Activated CD4-positive, alpha-beta T cell treated with anti-CD3 and anti-CD28 coated beads, Interleukin-2, amount 50 U/mL, for 48 hours (primary cell): ENCODE measurements around the gene CASKIN2.

ENCODE experiments used
- DNase-seq, 2 experiments: peaks; one replicate each; pipeline ENCODE4 v3.0.0-alpha.2; 2020

CASKIN2 gene

DNA sequence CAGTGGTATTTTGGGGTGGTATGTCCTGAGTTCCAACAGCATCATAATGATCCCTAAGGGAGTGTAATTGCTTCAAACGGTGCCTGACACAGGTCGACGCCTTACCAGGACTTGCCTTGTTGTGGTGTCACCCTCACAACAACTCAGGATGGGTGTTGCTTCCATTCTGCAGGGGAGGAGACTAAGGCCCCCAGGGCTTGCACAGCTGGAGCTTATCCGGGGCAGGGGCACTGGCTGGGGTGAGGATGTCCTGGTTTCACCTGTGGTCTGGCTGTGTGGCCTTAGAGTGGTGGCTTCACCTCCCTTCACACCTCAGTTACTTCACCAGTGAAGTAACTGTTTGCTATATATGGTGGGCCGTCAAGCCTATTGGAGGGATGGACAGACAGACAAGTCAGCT is 33.5 kb upstream of the CASKIN2 start:
- DNase-seq = no peak

DNA sequence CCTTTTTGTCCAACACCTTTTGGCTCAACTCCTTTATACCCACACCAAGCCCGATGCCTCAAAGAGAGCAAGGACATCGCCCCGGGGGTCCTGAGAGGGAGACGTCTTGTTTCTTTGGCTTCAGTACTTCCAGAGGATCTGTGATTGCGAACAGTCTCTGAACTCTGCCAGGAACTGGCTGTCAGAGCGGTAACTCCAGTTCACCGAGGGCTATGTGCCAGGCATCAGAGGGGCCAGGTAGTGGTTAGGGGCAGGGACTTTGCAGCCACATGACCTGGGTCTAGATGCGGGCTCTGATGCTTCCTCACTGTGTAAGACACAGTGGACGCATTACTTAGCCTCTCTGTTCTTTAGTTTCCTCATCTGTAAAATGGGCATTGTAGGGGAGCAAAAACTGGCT is 31.8 kb upstream of the CASKIN2 start:
- no peak for DNase-seq

DNA sequence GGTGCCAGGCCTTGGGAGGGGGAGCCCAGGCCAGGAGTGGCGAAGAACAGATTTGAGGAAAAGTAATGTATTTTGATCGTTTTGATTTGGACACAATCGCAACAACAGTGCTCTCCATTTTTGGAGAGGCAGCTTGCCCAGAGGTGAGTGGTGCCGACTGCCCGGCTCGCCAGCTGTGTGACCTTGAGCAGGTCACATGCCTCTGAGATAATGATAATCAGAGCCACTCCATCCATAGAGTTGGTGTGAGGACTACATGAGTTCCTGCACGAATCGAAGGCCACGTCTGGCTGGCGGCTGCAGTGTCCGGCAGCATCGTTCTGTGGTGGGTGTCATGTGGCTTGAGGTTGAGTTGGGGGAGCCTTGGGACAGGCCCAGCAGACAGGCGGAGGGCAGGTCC is 30.8 kb upstream of the CASKIN2 start:
- no peak for DNase-seq

DNA sequence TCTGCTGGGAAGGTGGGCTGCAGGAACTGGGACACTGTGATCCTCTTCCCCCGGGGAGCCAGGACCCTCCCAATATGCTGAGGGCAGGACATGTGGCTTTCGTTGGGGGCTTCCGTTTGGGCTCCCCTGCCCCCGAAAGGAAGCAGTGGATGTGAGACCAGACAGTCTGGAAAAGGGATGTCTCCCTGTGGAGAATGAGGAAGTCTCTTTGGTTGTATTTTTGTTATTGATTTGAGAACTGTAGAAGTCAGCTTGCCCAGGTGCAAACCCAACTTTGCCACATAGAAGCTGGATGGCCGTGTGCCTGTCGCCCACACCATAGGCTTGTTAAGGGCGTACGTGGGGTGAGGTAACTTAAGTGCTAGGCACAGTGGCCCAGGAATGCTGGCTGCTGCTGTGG is 28.9 kb upstream of the CASKIN2 start:
- no peak for DNase-seq

DNA sequence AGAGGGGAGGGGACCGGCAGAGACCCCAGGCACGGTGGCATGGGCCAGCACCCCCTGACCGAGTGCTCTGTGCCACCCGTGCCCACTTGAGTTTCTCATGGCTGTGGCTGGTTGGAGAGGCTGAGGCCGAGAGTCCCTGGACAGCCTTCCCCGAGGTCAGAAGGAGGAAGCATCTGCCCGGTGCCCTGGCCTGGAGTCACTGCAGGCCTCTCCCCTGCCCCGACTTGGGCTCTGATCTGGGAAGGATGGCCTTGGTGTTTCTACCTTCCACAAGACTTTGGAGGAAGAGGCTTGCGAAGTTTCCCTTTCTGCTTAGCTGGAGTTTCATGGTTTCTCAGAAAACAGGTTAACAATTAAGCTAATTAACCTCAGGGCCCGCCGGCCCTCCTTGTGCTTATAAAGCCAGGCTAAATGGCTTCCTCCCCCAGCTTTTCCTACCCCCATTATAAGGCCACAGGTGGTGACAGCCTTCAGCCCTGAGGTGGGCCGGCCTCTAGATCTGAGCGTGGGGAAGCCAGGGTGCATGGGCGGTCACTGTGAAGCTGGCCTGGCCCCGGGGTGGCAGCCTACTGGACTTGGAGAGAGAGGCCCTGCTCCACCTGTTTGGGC is 27.5 kb upstream of the CASKIN2 start:
- DNase-seq = no peak

DNA sequence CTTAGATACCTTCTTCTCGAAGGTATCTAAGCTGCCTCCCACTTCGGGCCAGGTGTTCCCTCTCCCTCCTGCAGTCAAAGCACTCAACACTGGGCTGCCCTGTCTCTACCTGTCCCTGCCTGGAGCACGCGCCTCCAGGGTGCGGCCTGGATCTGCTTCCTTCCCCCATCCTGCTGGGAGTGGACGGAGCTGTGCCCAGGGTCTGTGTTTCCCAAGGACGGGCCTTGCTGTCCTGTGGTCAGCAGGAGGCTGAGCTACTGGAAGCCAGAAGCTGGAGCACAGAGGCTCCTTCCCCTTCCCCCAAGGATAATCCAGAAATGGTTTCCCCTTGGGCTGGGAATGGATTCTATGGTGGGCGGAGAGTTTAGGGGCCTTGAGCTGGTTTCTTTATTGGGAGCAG is 26.9 kb upstream of the CASKIN2 start:
- DNase-seq = no peak

DNA sequence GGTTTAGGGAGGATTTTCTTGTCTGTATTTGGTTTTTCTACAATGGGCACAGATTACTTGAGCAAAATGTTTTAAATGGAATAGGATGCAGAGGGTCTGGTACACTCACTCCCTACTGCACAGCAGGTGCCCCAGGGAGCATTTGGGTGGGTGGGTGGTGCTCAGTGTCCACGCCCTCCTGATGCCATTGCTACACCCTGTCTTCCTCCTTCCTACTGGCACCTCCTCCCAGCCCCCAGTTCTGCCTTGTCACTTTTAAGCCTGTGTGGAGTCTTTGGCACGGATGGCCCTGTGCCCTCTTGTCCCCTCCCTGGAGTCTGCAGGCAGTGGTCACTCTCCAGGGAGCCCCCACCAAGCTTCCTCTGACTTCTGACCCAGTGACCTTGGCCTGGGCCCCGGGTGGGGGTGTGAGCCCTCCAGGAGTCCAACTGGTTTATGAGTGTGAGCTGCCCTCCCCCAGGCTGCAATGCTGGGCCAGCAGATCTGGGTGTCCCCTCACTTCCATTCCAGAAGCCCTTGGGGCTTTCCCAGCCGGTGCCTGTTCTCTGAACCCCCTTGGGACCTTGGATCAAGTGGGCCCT is 25.7 kb upstream of the CASKIN2 start:
- no peak for DNase-seq

DNA sequence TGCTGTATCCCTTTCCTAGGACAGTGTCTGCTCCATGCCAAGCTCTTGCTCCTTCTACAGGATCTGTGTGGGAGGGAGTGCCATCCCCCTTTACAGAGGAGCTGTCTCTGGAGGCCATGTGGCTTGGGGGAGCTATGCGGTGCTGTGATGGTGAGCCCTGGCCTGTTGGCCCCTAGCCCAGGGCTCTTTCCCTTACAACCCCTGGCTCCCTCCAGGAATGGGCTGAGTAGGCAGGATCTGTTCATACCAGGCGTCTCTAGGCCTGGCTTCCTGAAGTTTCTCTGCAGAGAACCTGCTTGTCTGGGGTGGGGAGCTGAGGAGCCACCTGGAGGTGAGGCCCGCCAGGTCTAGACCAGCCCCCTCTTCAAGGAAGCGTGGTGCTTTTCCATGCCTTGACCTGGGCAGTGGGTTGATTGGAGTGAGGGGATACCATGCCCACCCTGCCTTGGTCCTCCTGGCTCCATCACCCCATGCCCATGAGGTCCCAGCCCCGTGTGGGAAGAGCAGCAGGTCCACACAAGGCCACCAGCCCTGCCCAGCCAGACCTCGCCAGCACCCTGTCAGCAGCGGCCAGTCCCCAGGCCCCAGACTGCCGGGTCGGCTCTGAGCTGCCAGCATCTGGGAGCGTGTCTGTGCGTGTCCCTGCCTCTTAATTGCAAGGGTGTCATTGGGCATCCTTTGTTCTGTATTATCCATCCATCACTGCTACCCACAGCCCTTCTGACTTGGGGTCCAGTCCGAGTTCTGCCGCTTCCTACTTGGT is 24.8 kb upstream of the CASKIN2 start:
- no peak for DNase-seq

DNA sequence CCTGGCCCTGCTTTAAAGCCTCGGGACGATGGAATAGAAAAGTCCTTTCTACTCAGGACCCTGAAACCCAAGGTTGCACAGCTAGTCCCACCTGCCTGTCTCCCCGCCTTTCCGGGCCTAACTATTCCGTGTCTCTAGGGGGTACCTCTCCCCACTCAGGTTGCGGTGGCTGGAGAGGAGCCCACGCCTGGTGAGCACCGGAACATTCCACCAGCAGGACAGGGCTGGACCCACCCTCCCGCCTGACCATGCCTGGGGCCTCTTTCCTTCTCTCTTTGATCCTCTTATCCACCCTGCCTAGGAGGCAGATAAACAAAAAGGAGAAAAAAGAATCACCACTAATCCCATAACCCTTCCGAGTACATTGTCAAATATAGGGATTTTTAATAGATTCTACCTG is 21.0 kb upstream of the CASKIN2 start:
- DNase-seq = no peak

DNA sequence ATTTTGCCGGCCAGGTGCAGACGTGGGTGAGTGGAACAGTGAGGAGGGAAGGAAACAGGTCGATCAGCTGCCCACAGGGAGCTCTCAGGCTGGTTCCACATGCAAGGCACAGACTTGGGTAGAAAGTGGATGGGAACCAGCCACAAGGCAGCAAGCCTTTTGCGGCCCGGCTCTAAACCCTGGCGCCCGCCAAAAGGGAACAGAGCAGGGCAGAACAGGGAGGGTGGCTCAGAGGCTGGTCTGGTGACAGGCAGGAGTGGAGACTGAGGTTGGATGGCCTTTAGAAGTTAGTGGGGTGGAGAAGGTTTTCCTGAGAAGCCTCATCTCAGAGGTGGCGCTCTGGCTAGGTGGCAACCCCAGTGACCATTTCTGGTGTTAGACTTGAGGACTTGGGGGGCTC is 20.5 kb upstream of the CASKIN2 start:
- DNase-seq = no peak

DNA sequence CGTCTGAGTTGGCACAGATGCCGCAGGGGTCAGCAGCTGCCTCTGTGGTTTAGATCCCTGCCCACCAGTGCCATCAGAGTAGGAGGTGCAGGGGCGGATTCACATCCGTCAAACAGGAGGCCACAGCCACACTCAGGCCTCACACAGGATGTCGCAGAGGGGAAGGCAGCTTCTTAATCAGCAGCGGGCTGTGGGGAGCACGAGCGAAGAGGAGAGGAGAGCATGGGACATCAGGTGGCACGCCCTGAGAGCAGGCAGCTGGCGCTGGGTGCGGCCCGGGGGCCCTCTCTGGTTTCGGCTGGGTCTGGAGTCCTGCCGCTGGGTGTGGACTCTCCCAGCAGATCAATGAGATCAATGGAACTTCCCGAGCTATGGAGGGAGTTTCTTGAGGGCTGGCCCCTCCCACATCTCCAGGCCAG is 19.8 kb upstream of the CASKIN2 start:
- DNase-seq = peak; percentile 66 to 73

DNA sequence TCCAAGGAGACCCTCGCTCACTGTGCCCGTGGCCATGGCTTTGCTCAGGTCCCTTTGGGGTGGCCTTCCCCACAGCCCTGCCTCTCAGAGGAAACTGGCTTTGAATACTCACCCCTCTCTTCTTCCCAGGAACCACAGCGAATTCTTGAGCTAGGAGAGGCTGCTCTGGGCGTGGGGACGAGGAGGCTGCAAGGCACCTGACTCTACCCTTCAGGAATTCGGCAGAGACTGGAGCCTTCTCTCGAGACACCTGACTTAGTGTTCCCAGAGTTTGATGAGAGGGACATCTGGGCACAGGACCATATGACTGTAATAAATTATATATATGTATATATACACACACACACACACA is 16.4 kb upstream of the CASKIN2 start:
- DNase-seq = no peak

DNA sequence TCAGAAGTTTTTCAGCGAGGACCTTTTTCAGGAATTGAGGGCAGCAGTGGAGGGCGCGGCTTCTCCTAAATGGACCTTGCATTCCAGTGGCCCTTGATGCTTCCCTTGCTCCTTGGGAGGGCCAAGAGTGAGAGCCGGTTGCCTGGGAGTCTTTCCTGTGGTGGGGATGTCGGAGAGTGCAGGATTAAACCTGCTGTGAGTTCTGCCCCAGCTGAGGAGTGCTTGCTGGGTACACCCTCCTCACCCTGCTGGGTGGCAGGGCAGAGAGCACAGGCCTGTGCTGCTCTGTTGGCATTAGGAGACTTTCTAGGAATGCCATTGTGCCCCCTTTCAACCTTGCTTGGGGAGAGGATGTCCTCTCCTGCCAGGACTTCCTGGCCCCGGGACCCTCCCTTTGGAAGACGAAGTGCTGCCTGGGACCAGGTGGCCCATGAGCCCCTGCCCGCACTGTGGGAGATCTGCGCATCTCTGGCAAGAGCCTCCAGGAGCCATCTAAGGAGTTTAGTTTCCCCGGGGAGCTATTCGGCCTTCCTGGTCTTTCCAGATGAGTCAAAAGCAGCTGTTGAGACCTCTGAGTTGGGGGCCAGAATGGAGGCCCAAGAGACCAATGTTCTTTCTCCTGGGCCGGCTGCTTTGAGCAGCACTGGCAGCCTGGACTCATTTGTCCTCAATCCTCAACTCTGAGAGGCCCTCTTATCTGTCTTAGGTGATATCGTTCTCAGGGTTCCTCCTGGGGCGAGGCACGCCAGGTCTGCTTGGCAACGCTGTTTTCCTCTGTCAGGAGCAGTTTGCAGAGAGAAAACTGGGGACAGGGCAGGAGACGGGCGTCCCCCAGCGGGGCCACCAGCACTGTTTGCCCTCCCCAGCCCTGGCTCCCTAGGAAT is 15.7 kb upstream of the CASKIN2 start:
- DNase-seq = no peak

DNA sequence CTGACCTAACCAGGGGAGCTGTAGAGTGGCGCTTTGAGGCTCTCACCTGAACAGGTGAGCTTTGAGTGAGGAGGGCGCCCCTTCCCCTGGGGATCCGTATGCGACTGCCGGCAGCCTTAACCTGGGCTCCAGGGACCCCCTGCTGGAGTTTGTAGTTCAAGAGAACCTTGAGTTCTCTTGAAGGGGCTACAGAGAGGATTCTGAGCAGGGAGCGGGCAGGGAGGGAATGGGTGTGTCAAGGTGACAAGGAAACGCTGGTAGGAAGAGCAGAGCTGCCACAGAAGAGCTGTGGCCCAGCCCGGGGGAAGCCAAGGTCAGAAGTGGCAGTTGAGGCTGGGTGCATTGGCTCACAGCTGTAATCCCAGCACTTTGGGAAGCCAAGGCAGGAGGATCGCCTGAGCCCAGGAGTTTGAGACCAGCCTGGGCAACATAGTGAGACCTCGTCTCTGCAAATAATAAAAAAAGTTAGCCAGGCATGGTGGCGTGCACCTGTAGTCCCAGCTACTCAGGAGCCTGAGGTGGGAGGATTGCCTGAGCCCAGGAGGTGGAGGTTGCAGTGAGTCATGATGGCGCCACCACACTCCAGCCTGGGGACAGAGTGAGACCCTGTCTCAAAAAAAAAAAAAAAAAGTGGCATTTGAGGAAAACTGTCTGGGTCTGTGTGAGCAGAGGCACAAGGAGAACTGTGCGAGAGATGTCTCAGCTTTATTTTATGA is 11.4 kb upstream of the CASKIN2 start:
- DNase-seq = no peak

DNA sequence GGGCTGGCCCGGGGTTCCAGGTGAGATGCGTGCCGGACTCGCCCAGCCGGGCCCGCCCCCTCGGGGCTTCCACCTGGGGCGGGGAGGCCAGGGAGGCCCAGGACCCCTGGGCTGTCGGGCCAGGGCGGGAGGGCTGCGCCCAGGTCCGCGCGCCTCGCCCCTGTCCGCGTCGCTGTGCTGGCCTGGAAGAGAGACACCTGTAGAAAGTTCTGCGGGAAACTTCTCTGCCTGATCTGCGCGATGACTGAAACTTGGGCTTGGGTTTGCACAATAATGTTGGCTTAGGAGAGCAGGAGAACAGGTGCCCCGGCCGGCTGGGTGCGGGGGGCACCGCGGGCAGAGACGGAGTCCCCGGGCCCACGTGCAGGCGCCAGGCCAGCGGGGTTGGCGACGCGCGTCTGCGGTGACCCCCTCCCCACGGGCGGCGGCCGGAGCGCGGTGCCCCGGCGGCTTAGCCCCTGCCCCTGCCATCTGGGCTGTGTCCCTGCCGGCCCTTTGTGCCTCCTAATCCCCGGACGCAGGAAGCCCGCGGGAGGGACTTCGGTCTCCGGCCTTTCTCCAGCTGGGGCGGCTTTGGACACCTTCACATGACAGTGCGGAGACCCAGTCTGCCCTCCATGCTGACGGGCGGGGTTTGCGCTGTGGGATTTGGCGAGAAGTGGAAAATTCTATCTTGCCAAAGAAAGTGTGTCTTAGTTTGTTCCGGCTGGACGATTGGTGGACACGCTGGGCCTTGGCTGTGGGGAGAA is 10.6 kb upstream of the CASKIN2 start:
- peak in 1 of 2 experiments; percentile 13 for DNase-seq

DNA sequence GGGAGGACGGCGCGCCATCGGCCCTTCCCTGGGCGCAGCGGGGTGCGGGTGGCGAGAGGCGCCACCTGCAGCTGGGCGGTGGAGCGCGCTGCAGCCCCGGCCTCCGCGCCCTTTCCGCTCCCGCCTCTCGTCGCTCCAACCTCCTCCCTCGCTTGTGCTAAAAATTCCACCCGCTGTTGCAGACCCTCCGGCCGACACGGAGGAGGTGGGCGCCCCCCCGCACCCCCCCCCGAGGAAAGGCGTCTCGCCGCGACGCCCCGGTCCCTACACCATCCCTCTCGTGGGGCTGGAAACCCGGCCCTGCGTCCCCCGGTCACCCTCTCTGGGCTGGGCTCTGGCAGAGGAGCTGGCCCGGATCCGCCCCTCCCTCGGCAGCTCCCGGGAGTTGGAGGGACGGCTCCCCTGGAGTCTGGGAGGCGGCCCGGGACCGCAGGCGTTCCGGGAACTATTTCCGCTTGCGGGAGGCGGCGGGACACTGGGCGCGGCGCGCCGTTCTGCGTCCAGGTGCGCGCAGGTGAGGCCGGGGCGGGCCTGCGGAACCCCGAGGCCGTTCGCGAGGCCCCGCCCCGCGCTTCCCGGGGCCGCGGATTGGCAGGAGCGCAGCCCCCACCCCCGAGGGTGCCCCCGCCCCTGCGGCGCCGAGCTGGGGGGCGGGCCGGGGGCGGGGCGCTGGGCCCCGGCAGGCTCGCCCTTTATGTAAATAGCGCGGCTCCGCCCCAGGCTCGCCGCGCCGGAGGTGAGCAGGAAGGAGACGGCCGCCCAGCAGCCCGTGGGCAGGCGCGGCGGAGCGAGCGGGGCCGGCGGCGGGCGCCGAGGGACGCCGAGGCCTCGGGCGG is 9.9 kb upstream of the CASKIN2 start, which contains the start of gene LLGL2:
Gene LLGL2, plus strand, starts transcription at position 728 of the 836 bp plus-strand sequence. CDS start 17,730 bp downstream, outside the sequence.
- DNase-seq = peak; percentile 71 to 76

DNA sequence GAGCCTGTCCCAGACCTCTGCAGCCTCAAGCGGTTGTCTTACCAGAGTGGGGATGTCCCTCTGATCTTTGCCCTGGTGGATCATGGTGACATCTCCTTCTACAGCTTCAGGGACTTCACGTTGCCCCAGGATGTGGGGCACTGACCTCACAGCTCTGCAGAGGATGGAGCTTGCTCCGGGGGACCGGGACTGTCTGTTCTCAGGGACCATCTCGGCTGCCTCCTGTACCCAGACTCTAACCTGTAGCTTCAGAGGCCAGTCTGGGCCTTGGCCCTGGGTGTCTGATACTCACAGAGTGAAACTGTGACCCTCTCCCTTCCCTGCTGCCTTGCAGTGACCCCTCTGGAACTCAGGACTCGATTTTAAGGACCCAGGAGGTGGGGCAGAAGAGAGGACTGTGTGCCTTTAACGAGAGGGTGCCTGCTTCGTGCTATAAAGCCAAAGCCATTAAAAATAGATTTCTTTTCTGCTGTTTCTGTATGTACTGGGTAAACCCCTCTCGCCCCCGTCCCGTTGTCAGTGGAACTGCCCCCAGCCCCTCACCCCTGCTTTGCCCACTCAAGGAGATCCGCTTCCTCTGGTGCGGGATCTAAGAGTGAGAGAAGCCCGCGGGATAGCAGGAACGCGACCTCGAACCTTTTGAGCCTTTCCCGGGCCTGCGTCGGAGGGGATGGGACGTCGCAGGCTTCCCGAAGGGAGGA is 9.1 kb upstream of the CASKIN2 start:
- DNase-seq = no peak

DNA sequence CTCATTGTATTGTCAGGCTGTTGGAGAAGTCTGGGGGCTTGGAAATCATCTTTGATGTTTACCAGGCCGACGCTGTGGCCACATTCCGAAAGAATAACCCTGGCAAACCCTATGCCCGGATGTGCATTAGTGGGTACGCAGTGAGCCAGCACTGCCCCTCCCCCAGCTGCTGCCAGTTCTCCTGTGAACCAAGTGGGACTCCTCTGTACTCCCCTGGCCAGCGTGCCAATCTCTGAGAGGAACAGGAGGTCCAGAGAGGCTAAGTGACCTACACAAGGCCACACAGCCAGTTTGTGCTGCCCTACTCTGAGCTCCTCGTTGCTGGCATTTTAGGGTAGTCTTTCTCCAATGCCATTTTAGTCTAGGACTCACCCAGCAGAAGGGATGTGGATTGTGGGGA is 8.3 kb upstream of the CASKIN2 start:
- no peak for DNase-seq

DNA sequence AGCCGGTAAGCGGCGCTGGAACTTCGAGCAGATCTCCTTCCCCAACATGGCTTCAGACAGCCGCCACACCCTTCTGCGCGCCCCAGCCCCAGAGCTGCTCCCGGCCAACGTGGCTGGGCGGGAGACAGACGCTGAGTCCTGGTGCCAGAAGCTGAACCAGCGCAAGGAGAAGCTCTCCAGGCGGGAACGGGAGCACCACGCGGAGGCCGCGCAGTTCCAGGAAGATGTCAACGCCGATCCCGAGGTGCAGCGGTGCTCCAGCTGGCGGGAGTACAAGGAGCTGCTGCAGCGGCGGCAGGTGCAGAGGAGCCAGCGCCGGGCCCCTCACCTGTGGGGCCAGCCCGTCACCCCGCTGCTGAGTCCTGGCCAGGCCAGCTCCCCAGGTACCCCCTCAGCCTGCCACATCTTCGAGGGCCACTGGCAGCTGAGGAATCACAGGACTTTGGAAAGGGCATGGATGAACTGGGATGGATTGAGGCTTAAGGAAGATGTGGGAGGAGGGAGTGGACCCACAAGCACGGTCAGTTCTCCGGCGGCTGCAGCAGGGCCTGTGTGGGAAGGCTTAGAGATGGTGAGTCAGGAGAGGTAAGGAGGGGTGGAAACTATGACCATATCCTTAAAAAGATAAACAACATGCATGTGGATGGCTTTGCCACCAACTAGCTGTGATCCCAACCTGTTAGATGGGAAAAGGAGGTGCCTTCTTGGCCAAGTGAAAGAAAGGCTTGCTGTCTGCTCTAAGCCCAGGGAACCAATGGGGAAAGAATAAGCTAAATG is 6.8 kb upstream of the CASKIN2 start:
- no peak for DNase-seq

DNA sequence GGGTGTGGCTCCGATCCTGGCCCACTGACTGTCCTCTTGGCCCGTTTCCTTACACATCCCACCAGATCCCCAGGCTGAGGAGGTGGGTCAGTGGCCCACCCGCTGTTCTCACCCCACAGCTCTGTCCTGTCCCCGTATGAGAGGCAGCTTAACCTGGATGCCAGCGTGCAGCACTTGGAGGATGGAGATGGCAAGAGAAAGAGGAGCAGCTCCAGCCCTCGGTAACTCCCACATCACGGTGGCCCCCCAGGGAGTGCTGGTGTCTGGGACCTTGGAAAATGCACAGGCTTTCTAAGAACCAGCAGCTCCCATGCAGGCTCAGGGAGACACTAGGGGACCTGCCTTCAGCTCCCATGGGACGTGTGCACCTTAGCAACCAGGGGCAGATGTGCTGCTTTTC is 6.0 kb upstream of the CASKIN2 start:
- DNase-seq = no peak
